Esophagus (tissue), 2 donors: ENCODE data around the gene REPIN1. TPM values are rescaled to one million over a fixed set of nuclear protein-coding genes. Genes with fewer than 3 reads are reported as not detected.

ENCODE experiments used
- H3K27ac ChIP-seq, 2 donors: one replicate each; pipeline ENCODE4 v1.5.1; 2013; ENCODE audit warnings: low read depth in 2 of 2, mild to moderate bottlenecking in 2 of 2, inconsistent platforms in 1 of 2, low read length in 1 of 2, moderate library complexity in 1 of 2
- H3K27me3 ChIP-seq, 2 donors: one replicate each; pipeline ENCODE4 v1.6.1; 2013; ENCODE audit warnings: low read length in 2 of 2, control low read depth in 1 of 2, mild to moderate bottlenecking in 1 of 2; ENCODE audit not compliant: insufficient read depth in 2 of 2, control insufficient read depth in 1 of 2
- H3K36me3 ChIP-seq, 2 donors: one replicate each; pipeline ENCODE4 v1.6.1; 2013; ENCODE audit warnings: low read length in 1 of 2; ENCODE audit not compliant: control insufficient read depth in 2 of 2, insufficient read depth in 2 of 2
- H3K4me1 ChIP-seq, 2 donors: one replicate each; pipeline ENCODE4 v1.6.1; 2013; ENCODE audit warnings: low read length in 1 of 2; ENCODE audit not compliant: control insufficient read depth in 2 of 2, insufficient read depth in 2 of 2
- H3K4me3 ChIP-seq, 2 donors: one replicate each; pipeline ENCODE4 v1.5.1; 2013; ENCODE audit warnings: low read length in 2 of 2, mild to moderate bottlenecking in 2 of 2, low read depth in 1 of 2, moderate library complexity in 1 of 2
- H3K9me3 ChIP-seq, 2 donors: one replicate each; pipeline ENCODE4 v1.6.1; 2013; ENCODE audit warnings: mild to moderate bottlenecking in 2 of 2, low read depth in 1 of 2, low read length in 1 of 2, moderate library complexity in 1 of 2; ENCODE audit not compliant: control insufficient read depth in 2 of 2, insufficient read depth in 1 of 2
- WGBS, 2 donors: extraction: QIAGEN DNeasy Blood & Tissue Kit; methylation state at CpG; one replicate each; pipeline ENCODE4 v1.1.7; 2013; 5-methylcytosine and 5-hydroxymethylcytosine counted together
- polyA plus RNA-seq, 2 donors: library from polyadenylated mRNA; stranded (reverse); fragments of 200-250 nt; gene quantifications; one replicate each; pipeline ENCODE4 v1.2.3, GENCODE V29; 2013
- donor health status: healthy with polysubstance abuse.
- donor health status: Bipolar disorder and iron deficiency.

REPIN1 gene
- 10 to 100 TPM; 22.7 to 32.6 TPM for polyA plus RNA-seq

GRCh38 chr7:150368096-150368883, at the start of gene REPIN1:
REPIN1 (plus strand) TSS chr7:150368822; CDS start chr7:150369712, 890 bp downstream.
- H3K4me3 ChIP-seq = peak within 1 kb of the TSS; percentile 85 to 94
- peak within 1 kb of the TSS; percentile 90 for H3K27ac ChIP-seq
- H3K9me3 ChIP-seq = no peaks in the 10 kb centered on the region
- peaks cover 6 to 25% of the 10 kb centered on the region in 2 donors for H3K4me1 ChIP-seq
- H3K36me3 ChIP-seq = peaks cover 0 to 19% of the 10 kb centered on the region in 2 donors
- 1% methylated on average over 81 to 85 of the region's 85 CpGs for WGBS, 2 donors
- no peaks in the 10 kb centered on the region for H3K27me3 ChIP-seq

GRCh38 chr7:150321788-150322113, 46.9 kb upstream of the REPIN1 start:
- Histone ChIP-seq H3K27ac (peak overlapping the region; percentile 45 to 65), H3K4me3 (peak overlapping the region in 1 of 2 donors; percentile 82), H3K9me3 (no peaks in the 10 kb centered on the region), H3K27me3 (no peaks in the 10 kb centered on the region), H3K36me3 (peaks cover 0 to 2% of the 10 kb centered on the region in 2 donors), H3K4me1 (peaks cover 0 to 16% of the 10 kb centered on the region in 2 donors)
- WGBS, 2 donors = 95 to 99% methylated on average over 3 of the region's 3 CpGs

- peaks cover 0 to 3% of the 10 kb centered on the region in 2 donors for H3K36me3 ChIP-seq
- peak overlapping the region; percentile 65 to 82 for H3K4me3 ChIP-seq
- H3K27ac ChIP-seq = peak overlapping the region; percentile 83 to 95
- 40 to 51% methylated on average over 4 of the region's 4 CpGs for WGBS, 2 donors
- H3K27me3 ChIP-seq = no peaks in the 10 kb centered on the region
- peaks cover 0 to 16% of the 10 kb centered on the region in 2 donors for H3K4me1 ChIP-seq
- no peaks in the 10 kb centered on the region for H3K9me3 ChIP-seq
These were observed 46.3 kb upstream of the REPIN1 start for GRCh38 chr7:150322114-150322832.

- Histone ChIP-seq H3K27ac (peak within 1 kb of the TSS; percentile 83 to 95), H3K4me3 (peak within 1 kb of the TSS; percentile 65 to 82), H3K9me3 (no peaks in the 10 kb centered on the region), H3K4me1 (peaks cover 0 to 16% of the 10 kb centered on the region in 2 donors), H3K36me3 (peaks cover 0 to 3% of the 10 kb centered on the region in 2 donors), H3K27me3 (no peaks in the 10 kb centered on the region)
- 4 to 6% methylated on average over 66 to 82 of the region's 82 CpGs for WGBS, 2 donors
These were observed 45.6 kb upstream of the REPIN1 start, which contains the start of the genes ACTR3C and LRRC61 for GRCh38 chr7:150322833-150323681. ACTR3C (minus strand) TSS chr7:150323545; CDS start chr7:150295296, 28,249 bp downstream. LRRC61 (plus strand) TSS chr7:150323355; CDS start chr7:150336862, 13,507 bp downstream.

- H3K27ac ChIP-seq = peak overlapping the region; percentile 83 to 95
- H3K4me1 ChIP-seq = peaks cover 0 to 16% of the 10 kb centered on the region in 2 donors
- H3K9me3 ChIP-seq = no peaks in the 10 kb centered on the region
- 11 to 13% methylated on average over 16 of the region's 16 CpGs for WGBS, 2 donors
- H3K27me3 ChIP-seq = no peaks in the 10 kb centered on the region
- H3K36me3 ChIP-seq = peaks cover 0 to 9% of the 10 kb centered on the region in 2 donors
- H3K4me3 ChIP-seq = peak overlapping the region; percentile 65 to 82
These were observed 44.8 kb upstream of the REPIN1 start for GRCh38 chr7:150323682-150324372.

- H3K27ac ChIP-seq = peak overlapping the region; percentile 83 to 95
- no peaks in the 10 kb centered on the region for H3K9me3 ChIP-seq
- H3K4me3 ChIP-seq = peak overlapping the region; percentile 65 to 82
- WGBS, 2 donors = 37 to 44% methylated on average over 10 to 12 of the region's 12 CpGs
- peaks cover 0 to 17% of the 10 kb centered on the region in 2 donors for H3K4me1 ChIP-seq
- no peaks in the 10 kb centered on the region for H3K27me3 ChIP-seq
- peaks cover 0 to 14% of the 10 kb centered on the region in 2 donors for H3K36me3 ChIP-seq
These were observed 44.2 kb upstream of the REPIN1 start for GRCh38 chr7:150324373-150324961.

GRCh38 chr7:150325110-150325611, 43.5 kb upstream of the REPIN1 start:
- Histone ChIP-seq H3K27ac (peak overlapping the region; percentile 8 to 37), H3K4me3 (no peak overlapping the region), H3K9me3 (no peaks in the 10 kb centered on the region), H3K4me1 (peaks cover 0 to 13% of the 10 kb centered on the region in 2 donors), H3K27me3 (no peaks in the 10 kb centered on the region), H3K36me3 (peaks cover 2 to 16% of the 10 kb centered on the region in 2 donors)
- 90 to 91% methylated on average over 10 of the region's 10 CpGs for WGBS, 2 donors

- H3K36me3 ChIP-seq = peaks cover 8 to 20% of the 10 kb centered on the region in 2 donors
- H3K4me1 ChIP-seq = peaks cover 0 to 13% of the 10 kb centered on the region in 2 donors
- no peak overlapping the region for H3K4me3 ChIP-seq
- no peak overlapping the region for H3K27ac ChIP-seq
- WGBS, 2 donors = 91 to 93% methylated on average over 6 of the region's 6 CpGs
- H3K9me3 ChIP-seq = no peaks in the 10 kb centered on the region
- no peaks in the 10 kb centered on the region for H3K27me3 ChIP-seq
These were observed 42.7 kb upstream of the REPIN1 start for GRCh38 chr7:150325901-150326300.
